PC-9 (cell line): ENCODE measurements around the gene BCR.

Source experiments
- EZH2 ChIP-seq: fragments of 200-600 bp; sonication (generic); IDR thresholded peaks from 2 replicates; pipeline ENCODE4 v1.8.0; 2017; ENCODE audit warnings: antibody characterized with exemption, low read depth
- TF ChIP-seq, protein P1 (sequence below): fragments of 200-600 bp; sonication (generic); conservative IDR thresholded peaks from 2 replicates; pipeline ENCODE4 v1.6.1; 2017; ENCODE audit warnings: mixed run types, antibody characterized with exemption, mild to moderate bottlenecking, moderate library complexity

DNA sequence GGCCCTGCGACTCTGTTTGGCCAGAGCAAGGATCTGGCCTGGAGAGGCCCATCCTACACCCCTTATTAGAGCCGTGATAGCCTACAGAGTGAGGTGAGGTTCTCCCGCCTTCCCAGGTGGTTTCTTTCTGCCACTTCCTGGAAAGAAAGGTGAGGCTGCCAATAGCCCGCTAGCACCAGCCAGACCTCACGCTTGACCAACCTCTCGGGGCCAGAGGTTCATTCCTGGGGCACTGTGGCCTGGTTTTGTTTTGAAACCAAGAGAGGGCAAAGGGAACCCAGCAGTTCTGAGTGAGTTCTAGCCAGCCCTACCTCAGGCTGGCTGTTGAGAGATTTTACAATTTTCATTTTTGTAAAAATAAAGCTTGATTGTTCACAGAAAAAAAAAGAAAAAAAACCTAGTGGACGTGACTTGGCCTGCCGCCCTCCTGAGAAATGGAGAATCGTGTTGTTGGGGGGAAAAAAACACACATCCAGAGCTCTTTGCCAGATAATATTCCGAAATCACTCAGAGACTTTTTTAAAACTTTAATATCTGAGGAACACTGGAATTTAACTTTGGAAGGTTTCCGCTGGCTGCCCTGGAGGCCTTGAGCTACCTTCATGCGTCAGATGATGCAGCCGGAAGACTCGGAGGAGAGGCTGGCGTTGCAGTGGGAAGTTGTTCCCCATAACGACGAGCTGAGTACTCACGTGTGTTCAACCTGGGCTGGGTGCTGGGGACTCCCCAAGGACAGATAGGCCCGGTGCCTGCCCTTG lies 84.5 kb downstream of the BCR start:
- TF ChIP-seq, protein P1, sequence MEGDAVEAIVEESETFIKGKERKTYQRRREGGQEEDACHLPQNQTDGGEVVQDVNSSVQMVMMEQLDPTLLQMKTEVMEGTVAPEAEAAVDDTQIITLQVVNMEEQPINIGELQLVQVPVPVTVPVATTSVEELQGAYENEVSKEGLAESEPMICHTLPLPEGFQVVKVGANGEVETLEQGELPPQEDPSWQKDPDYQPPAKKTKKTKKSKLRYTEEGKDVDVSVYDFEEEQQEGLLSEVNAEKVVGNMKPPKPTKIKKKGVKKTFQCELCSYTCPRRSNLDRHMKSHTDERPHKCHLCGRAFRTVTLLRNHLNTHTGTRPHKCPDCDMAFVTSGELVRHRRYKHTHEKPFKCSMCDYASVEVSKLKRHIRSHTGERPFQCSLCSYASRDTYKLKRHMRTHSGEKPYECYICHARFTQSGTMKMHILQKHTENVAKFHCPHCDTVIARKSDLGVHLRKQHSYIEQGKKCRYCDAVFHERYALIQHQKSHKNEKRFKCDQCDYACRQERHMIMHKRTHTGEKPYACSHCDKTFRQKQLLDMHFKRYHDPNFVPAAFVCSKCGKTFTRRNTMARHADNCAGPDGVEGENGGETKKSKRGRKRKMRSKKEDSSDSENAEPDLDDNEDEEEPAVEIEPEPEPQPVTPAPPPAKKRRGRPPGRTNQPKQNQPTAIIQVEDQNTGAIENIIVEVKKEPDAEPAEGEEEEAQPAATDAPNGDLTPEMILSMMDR, result no peak
- TF ChIP-seq EZH2, result no peak
